ENCODE data around the gene PEX11G. TPM values are rescaled to one million over a fixed set of nuclear protein-coding genes. Genes with fewer than 3 reads are reported as not detected.

Gene PEX11G
- total and polyA plus RNA-seq, 10 of the 15 experiments (the other 5 are each of a cell fraction or from before 2014, with no cell fraction given) = 0.05 to 1.8 (median 0.73) TPM; not detected in 1

DNA sequence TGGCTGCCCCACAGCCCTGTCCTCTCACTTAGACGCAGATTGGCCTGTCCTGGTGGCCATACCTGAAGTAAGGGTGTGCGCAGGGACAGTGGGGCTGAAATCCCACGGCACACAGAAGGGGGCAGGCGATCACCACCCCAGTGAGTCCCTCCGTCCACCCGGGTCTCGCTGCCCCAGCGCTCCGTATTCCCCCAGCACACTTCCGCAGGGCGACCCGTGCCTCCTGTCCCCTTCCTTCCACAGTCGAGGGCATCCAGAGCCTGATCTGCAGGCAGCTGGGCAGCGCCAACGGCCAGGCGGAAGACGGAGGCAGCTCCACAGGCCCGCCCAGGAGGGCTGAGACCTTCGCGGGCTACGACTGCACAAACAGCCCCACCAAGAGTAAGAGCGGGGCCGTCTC, 25.3 kb downstream of the PEX11G start:
- H4K20me1 ChIP-seq (ENCODE audit: control insufficient read depth, insufficient read depth) = no peaks in the 10 kb centered on the region
- no peaks in the 10 kb centered on the region for H3K27me3 ChIP-seq (replicated peaks in 1 of 2; ENCODE audit: control insufficient read depth in 2 of 2, insufficient read depth in 2 of 2, low read length in 1 of 2)
- H3K4me1 ChIP-seq (ENCODE audit: control insufficient read depth, insufficient read depth, low read length) = no peaks in the 10 kb centered on the region
- DNase-seq (ENCODE audit: low read depth, low spot score) (no peak), ATAC-seq (no peak), FAIRE-seq (no peak)
- H3K79me2 ChIP-seq (ENCODE audit: control insufficient read depth, insufficient read depth, low read length) = no peaks in the 10 kb centered on the region
- SMC1A ChIA-PET (ENCODE audit: uncharacterized antibody, unreplicated experiment) = no interaction called here
- H3K27ac ChIP-seq (ENCODE audit: control insufficient read depth, insufficient read depth) = no peak overlapping the region
- no peak overlapping the region for H3K4me2 ChIP-seq (ENCODE audit: control insufficient read depth, insufficient read depth)
- H3K9me3 ChIP-seq (replicated peaks; ENCODE audit: control insufficient read depth, insufficient read depth, low read length) = no peaks in the 10 kb centered on the region
- 98% methylated on average over 21 of the region's 23 CpGs for WGBS (ENCODE audit: insufficient coverage, insufficient replicate concordance, low lambda C conversion rate, missing lambda C conversion rate)
- in situ Hi-C loops (cut with MboI) = no loop called here
- POLR2A ChIA-PET = no interaction called here
- H2AFZ ChIP-seq (ENCODE audit: control insufficient read depth, low read depth, low read length) = no peak overlapping the region
- no TSS peak for BruUV-seq (replicated peaks)
- H3K36me3 ChIP-seq (ENCODE audit: control insufficient read depth in 2 of 2, insufficient read depth in 2 of 2, low read length in 1 of 2) = peaks cover 3 to 40% of the 10 kb centered on the region in 2 experiments; a peak in 3 of 4 replicates
- RAD21 ChIA-PET (ENCODE audit: unreplicated experiment) = no interaction called here
- TF ChIP-seq ZNF274 (IDR thresholded peaks at IDR 0.05; ENCODE audit: insufficient read depth, insufficient read length) (no peak), ESRRA (IDR thresholded peaks at IDR 0.05; ENCODE audit: low read length) (no peak), RELA (IDR thresholded peaks at IDR 0.05; ENCODE audit: borderline replicate concordance, partially characterized antibody) (no peak), HDGF (IDR thresholded peaks at IDR 0.05) (no peak), NR2F1 (conservative IDR thresholded peaks at IDR 0.05) (no peak), TCF3 (IDR thresholded peaks at IDR 0.05; ENCODE audit: borderline replicate concordance, insufficient read depth, low read depth, low read length) (no peak), NFYA (IDR thresholded peaks at IDR 0.05; ENCODE audit: borderline replicate concordance, low read depth, low read length) (no peak), NFIC (IDR thresholded peaks at IDR 0.05; ENCODE audit: low read depth, low read length) (no peak), IKZF1 (conservative IDR thresholded peaks at IDR 0.05) (no peak), RAD21 (IDR thresholded peaks at IDR 0.05; ENCODE audit: insufficient read depth, low read depth, low read length) (no peak), CREM (IDR thresholded peaks at IDR 0.05; ENCODE audit: low read depth) (no peak), CBX3 (IDR thresholded peaks at IDR 0.05; ENCODE audit: borderline replicate concordance, low read depth) (no peak), JUNB (IDR thresholded peaks at IDR 0.05) (no peak), EP300 (IDR thresholded peaks at IDR 0.05; ENCODE audit: borderline replicate concordance in 1 of 2, control insufficient read depth in 1 of 2, low read depth in 2 of 2, low read length in 2 of 2) (no peak)
- TF ChIP-seq, protein P1, sequence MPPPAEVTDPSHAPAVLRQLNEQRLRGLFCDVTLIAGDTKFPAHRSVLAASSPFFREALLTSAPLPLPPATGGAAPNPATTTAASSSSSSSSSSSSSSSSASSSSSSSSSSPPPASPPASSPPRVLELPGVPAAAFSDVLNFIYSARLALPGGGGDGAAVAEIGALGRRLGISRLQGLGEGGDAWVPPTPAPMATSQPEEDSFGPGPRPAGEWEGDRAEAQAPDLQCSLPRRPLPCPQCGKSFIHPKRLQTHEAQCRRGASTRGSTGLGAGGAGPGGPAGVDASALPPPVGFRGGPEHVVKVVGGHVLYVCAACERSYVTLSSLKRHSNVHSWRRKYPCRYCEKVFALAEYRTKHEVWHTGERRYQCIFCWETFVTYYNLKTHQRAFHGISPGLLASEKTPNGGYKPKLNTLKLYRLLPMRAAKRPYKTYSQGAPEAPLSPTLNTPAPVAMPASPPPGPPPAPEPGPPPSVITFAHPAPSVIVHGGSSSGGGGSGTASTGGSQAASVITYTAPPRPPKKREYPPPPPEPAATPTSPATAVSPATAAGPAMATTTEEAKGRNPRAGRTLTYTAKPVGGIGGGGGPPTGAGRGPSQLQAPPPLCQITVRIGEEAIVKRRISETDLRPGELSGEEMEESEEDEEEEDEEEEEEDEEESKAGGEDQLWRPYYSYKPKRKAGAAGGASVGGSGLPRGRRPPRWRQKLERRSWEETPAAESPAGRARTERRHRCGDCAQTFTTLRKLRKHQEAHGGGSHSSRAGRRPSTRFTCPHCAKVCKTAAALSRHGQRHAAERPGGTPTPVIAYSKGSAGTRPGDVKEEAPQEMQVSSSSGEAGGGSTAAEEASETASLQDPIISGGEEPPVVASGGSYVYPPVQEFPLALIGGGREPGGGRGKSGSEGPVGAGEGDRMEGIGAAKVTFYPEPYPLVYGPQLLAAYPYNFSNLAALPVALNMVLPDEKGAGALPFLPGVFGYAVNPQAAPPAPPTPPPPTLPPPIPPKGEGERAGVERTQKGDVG (CRISPR knock-in tag; IDR thresholded peaks at IDR 0.05) = no peak
- TF ChIP-seq, protein P2, sequence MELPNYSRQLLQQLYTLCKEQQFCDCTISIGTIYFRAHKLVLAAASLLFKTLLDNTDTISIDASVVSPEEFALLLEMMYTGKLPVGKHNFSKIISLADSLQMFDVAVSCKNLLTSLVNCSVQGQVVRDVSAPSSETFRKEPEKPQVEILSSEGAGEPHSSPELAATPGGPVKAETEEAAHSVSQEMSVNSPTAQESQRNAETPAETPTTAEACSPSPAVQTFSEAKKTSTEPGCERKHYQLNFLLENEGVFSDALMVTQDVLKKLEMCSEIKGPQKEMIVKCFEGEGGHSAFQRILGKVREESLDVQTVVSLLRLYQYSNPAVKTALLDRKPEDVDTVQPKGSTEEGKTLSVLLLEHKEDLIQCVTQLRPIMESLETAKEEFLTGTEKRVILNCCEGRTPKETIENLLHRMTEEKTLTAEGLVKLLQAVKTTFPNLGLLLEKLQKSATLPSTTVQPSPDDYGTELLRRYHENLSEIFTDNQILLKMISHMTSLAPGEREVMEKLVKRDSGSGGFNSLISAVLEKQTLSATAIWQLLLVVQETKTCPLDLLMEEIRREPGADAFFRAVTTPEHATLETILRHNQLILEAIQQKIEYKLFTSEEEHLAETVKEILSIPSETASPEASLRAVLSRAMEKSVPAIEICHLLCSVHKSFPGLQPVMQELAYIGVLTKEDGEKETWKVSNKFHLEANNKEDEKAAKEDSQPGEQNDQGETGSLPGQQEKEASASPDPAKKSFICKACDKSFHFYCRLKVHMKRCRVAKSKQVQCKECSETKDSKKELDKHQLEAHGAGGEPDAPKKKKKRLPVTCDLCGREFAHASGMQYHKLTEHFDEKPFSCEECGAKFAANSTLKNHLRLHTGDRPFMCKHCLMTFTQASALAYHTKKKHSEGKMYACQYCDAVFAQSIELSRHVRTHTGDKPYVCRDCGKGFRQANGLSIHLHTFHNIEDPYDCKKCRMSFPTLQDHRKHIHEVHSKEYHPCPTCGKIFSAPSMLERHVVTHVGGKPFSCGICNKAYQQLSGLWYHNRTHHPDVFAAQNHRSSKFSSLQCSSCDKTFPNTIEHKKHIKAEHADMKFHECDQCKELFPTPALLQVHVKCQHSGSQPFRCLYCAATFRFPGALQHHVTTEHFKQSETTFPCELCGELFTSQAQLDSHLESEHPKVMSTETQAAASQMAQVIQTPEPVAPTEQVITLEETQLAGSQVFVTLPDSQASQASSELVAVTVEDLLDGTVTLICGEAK (IDR thresholded peaks at IDR 0.05; ENCODE audit: borderline replicate concordance) = no peak
- no peak overlapping the region for H3K4me3 ChIP-seq
- CTCF ChIA-PET = no interaction called here
- H3K9ac ChIP-seq (ENCODE audit: control insufficient read depth, insufficient read depth, low read length) = no peak overlapping the region
- intact Hi-C loops (cut with micrococcal nuclease; ENCODE audit: unreplicated experiment) = no loop called here

Measured in GM12878 (cell line).